HL-60 (cell line): ENCODE data around the gene CHRNA1.

Source experiments
- DNase-seq, 2 experiments: peaks; one replicate each; pipeline ENCODE4 v3.0.0-alpha.2; 2010 to 2020; ENCODE audit warnings: low read depth in 1 of 2, low spot score in 1 of 2
- H3K27ac ChIP-seq: fragments of 250-450 bp; sonication (Bioruptor Pico); replicated peaks from 2 replicates; pipeline ENCODE4 v1.5.1; 2020; ENCODE audit warnings: mild to moderate bottlenecking, moderate library complexity
- H3K27me3 ChIP-seq: fragments of 250-450 bp; sonication (Bioruptor Pico); 2 replicates; pipeline ENCODE4 v1.5.1; 2021; ENCODE audit warnings: mild to moderate bottlenecking, moderate library complexity; ENCODE audit not compliant: insufficient read depth, poor library complexity, severe bottlenecking
- H3K4me3 ChIP-seq: replicated peaks from 2 replicates; pipeline ENCODE4 v1.5.1; 2011; ENCODE audit warnings: mild to moderate bottlenecking, control low read depth, low read length; ENCODE audit not compliant: insufficient read depth
- CTCF ChIP-seq: IDR thresholded peaks from one replicate; pipeline ENCODE4 v1.5.1; 2011; ENCODE audit warnings: low read length, control low read depth, inconsistent platforms; ENCODE audit not compliant: insufficient read depth
- SPI1 ChIP-seq: IDR thresholded peaks from 2 replicates; pipeline ENCODE4 v1.6.1; 2012; ENCODE audit warnings: low read depth, mild to moderate bottlenecking, borderline replicate concordance

CHRNA1 gene

GRCh38 chr2:174699993-174700766, 64.1 kb downstream of the CHRNA1 start:
- no peak overlapping the region for H3K27ac ChIP-seq
- DNase-seq: peak in 1 of 2 experiments; percentile 40
- TF ChIP-seq SPI1 (no peak), CTCF (peak; percentile 32)
- H3K27me3 ChIP-seq: no peaks in the 10 kb centered on the region
- no peak overlapping the region for H3K4me3 ChIP-seq
